Breast epithelium (tissue), 3 donors: ENCODE measurements around the gene HNF4A.

ENCODE experiments used
- CTCF ChIP-seq, 3 donors: fragments of 450-650 bp; IDR thresholded peaks; one replicate each; pipeline ENCODE4 v1.5.1; 2016 to 2017; ENCODE audit warnings: antibody characterized with exemption in 3 of 3, mild to moderate bottlenecking in 3 of 3, moderate library complexity in 3 of 3
- POLR2AphosphoS5 ChIP-seq, 3 donors: sonication (generic); formaldehyde crosslinking; IDR thresholded peaks; one replicate each; pipeline ENCODE4 v1.6.1; 2017; ENCODE audit warnings: antibody characterized with exemption in 3 of 3

GRCh38 chr20:44348168-44348659 is 7.3 kb upstream of the HNF4A start:
- TF ChIP-seq CTCF (IDR thresholded peaks at IDR 0.05): no peak
- TF ChIP-seq POLR2AphosphoS5 (IDR thresholded peaks at IDR 0.05): no peak
